ENCODE data around the gene CREB1. TPM values are rescaled to one million over a fixed set of nuclear protein-coding genes. Genes with fewer than 3 reads are reported as not detected.

The CREB1 gene
- total and polyA plus RNA-seq, 2 donors (not counting 3 experiments of a cell fraction or from before 2014, with no cell fraction given): 31.0 to 71.1 TPM

GRCh38 chr2:207587305-207587704 is 57.5 kb downstream of the CREB1 start:
- DNase-seq (ENCODE audit: low read depth, low spot score) (no peak), FAIRE-seq (no peak)
- Histone ChIP-seq H3K4me2 (ENCODE audit: insufficient read depth, low read length) (no peak overlapping the region), H3K36me3 (ENCODE audit: control insufficient read depth in 2 of 2, extremely low read depth in 1 of 2, insufficient read depth in 2 of 2, low read length in 2 of 2) (peaks cover 5 to 8% of the 10 kb centered on the region in 2 experiments), H3K79me2 (ENCODE audit: control insufficient read depth, insufficient read depth, low read length) (no peaks in the 10 kb centered on the region), H4K20me1 (replicated peaks; ENCODE audit: control insufficient read depth, extremely low read depth, insufficient read depth, low read length) (no peaks in the 10 kb centered on the region), H3K4me1 (ENCODE audit: control insufficient read depth, extremely low read depth, insufficient read depth, low read length) (no peaks in the 10 kb centered on the region), H3K27me3 (ENCODE audit: control insufficient read depth in 2 of 2, insufficient read depth in 2 of 2, low read length in 2 of 2) (no peaks in the 10 kb centered on the region), H3K9me1 (replicated peaks; ENCODE audit: control insufficient read depth, extremely low read depth, insufficient read depth, low read length) (no peaks in the 10 kb centered on the region), H2AFZ (ENCODE audit: low read depth, low read length) (no peak overlapping the region), H3K27ac (ENCODE audit: insufficient read depth, low read depth, low read length) (no peak overlapping the region), H3K9me3 (replicated peaks; ENCODE audit: control insufficient read depth, insufficient read depth, low read length) (no peaks in the 10 kb centered on the region), H3K4me3 (replicated peaks in 1 of 3; ENCODE audit: insufficient read depth in 1 of 3, low read depth in 1 of 3, low read length in 3 of 3) (no peak overlapping the region), H3K9ac (replicated peaks; ENCODE audit: extremely low read depth, insufficient read depth, low read length) (no peak overlapping the region)
- ChIA-PET CTCF (interaction anchor here (0.7 kb wide), 1 partner anchor 90 kb away, joined by 3 read pairs; no protein-coding TSS in a partner anchor), POLR2A (no interaction called here)
- no TSS peak for BruUV-seq (replicated peaks)
- no peak for TF ChIP-seq FOS (IDR thresholded peaks at IDR 0.05; ENCODE audit: borderline replicate concordance, insufficient read depth, low read length)
- intact Hi-C loops (cut with micrococcal nuclease) (no loop called here), dilution Hi-C loops (cut with MboI; ENCODE audit: extremely low pct_ligation_motif_present, low sequenced_read_pairs) (no loop called here)

- H4K20me1 ChIP-seq (replicated peaks; ENCODE audit: control insufficient read depth, extremely low read depth, insufficient read depth, low read length): no peaks in the 10 kb centered on the region
- peaks cover 5% of the 10 kb centered on the region in 2 experiments for H3K36me3 ChIP-seq (ENCODE audit: control insufficient read depth in 2 of 2, extremely low read depth in 1 of 2, insufficient read depth in 2 of 2, low read length in 2 of 2)
- intact Hi-C loops (cut with micrococcal nuclease) (no loop called here), dilution Hi-C loops (cut with MboI; ENCODE audit: extremely low pct_ligation_motif_present, low sequenced_read_pairs) (no loop called here)
- H3K27ac ChIP-seq (ENCODE audit: insufficient read depth, low read depth, low read length): no peak overlapping the region
- H3K27me3 ChIP-seq (ENCODE audit: control insufficient read depth in 2 of 2, insufficient read depth in 2 of 2, low read length in 2 of 2): no peaks in the 10 kb centered on the region
- H3K9ac ChIP-seq (replicated peaks; ENCODE audit: extremely low read depth, insufficient read depth, low read length): no peak overlapping the region
- ChIA-PET CTCF (no interaction called here), POLR2A (no interaction called here)
- no peak overlapping the region for H2AFZ ChIP-seq (ENCODE audit: low read depth, low read length)
- no peaks in the 10 kb centered on the region for H3K79me2 ChIP-seq (ENCODE audit: control insufficient read depth, insufficient read depth, low read length)
- no TSS peak for BruUV-seq (replicated peaks)
- H3K9me3 ChIP-seq (replicated peaks; ENCODE audit: control insufficient read depth, insufficient read depth, low read length): no peaks in the 10 kb centered on the region
- FAIRE-seq (no peak), DNase-seq (ENCODE audit: low read depth, low spot score) (no peak)
- H3K4me2 ChIP-seq (ENCODE audit: insufficient read depth, low read length): no peak overlapping the region
- H3K4me3 ChIP-seq (replicated peaks in 1 of 3; ENCODE audit: insufficient read depth in 1 of 3, low read depth in 1 of 3, low read length in 3 of 3): no peak overlapping the region
- no peaks in the 10 kb centered on the region for H3K4me1 ChIP-seq (ENCODE audit: control insufficient read depth, extremely low read depth, insufficient read depth, low read length)
- TF ChIP-seq JUN (IDR thresholded peaks at IDR 0.05; ENCODE audit: borderline replicate concordance, insufficient read depth, insufficient read length, low read depth) (no peak), CTCF (IDR thresholded peaks at IDR 0.05; ENCODE audit: extremely low read depth in 1 of 2, insufficient read depth in 1 of 2, low read depth in 1 of 2, low read length in 2 of 2) (no peak), POLR2AphosphoS5 (IDR thresholded peaks at IDR 0.05; ENCODE audit: insufficient read depth, low read depth, low read length) (no peak), POLR2A (IDR thresholded peaks at IDR 0.05; ENCODE audit: low read depth, low read length) (no peak), MYC (IDR thresholded peaks at IDR 0.05; ENCODE audit: low read depth, low read length) (no peak), EZH2 (IDR thresholded peaks at IDR 0.05; ENCODE audit: borderline replicate concordance, low read depth, low read length, severe bottlenecking) (no peak)
- H3K9me1 ChIP-seq (replicated peaks; ENCODE audit: control insufficient read depth, extremely low read depth, insufficient read depth, low read length): no peaks in the 10 kb centered on the region
Observed at GRCh38 chr2:207589143-207589542, 59.4 kb downstream of the CREB1 start.
